ENCODE data around the gene POLQ. TPM values are rescaled to one million over a fixed set of nuclear protein-coding genes. Genes with fewer than 3 reads are reported as not detected.
"Not testable (repeated sequence)": the region's sequence is repeated elsewhere in the genome, so short reads cannot be mapped to it uniquely, and the experiment has no call there.

Gene POLQ
- total and polyA plus RNA-seq, 2 of the 4 experiments (the other 2 are of a cell fraction): 1.8 to 5.0 TPM

GRCh38 chr3:121451752-121452151 is 94.0 kb downstream of the POLQ start:
- H4K8ac ChIP-seq (ENCODE audit: low read depth in 2 of 2, low read length in 2 of 2); H3K27me3 ChIP-seq (ENCODE audit: control insufficient read depth, insufficient read depth, low read length); H3K36me3 ChIP-seq (ENCODE audit: control insufficient read depth, insufficient read depth, low read length); BruUV-seq (replicated peaks); POLR2A ChIA-PET (ENCODE audit: unreplicated experiment); ATAC-seq (ENCODE audit: low read depth); H2BK5ac ChIP-seq (ENCODE audit: low read depth, low read length, poor library complexity, severe bottlenecking); H2AK5ac ChIP-seq (ENCODE audit: low read depth, low read length); intact Hi-C loops (cut with micrococcal nuclease); H4K91ac ChIP-seq (ENCODE audit: insufficient read depth, low read depth, low read length); H3K18ac ChIP-seq (ENCODE audit: low read depth, low read length); H3K9me1 ChIP-seq (ENCODE audit: insufficient read depth, low read length); H3K9ac ChIP-seq (ENCODE audit: low read depth, low read length); dilution Hi-C loops (cut with HindIII; ENCODE audit: low sequenced_read_pairs, unreplicated experiment); H2BK120ac ChIP-seq (ENCODE audit: low read depth, low read length); H3K4me3 ChIP-seq (ENCODE audit: insufficient read depth, low read depth, low read length); H3K4ac ChIP-seq (ENCODE audit: low read depth, low read length); H4K20me1 ChIP-seq (ENCODE audit: insufficient read depth, low read length); H2AFZ ChIP-seq (replicated peaks; ENCODE audit: low read length, poor library complexity); H3K4me1 ChIP-seq (ENCODE audit: control insufficient read depth, insufficient read depth, low read length); H2AK9ac ChIP-seq (replicated peaks; ENCODE audit: low read depth, low read length, poor library complexity); in situ Hi-C loops (cut with MboI; ENCODE audit: low sequenced_read_pairs); H3K23ac ChIP-seq (ENCODE audit: low read depth, low read length); H4K5ac ChIP-seq (ENCODE audit: low read depth, low read length); H3K56ac ChIP-seq (ENCODE audit: extremely low read depth, insufficient read depth, low read length); CTCF ChIA-PET; H2BK15ac ChIP-seq (ENCODE audit: low read depth, low read length); DNase-seq; H3K14ac ChIP-seq (replicated peaks; ENCODE audit: low read depth, low read length); H3K79me1 ChIP-seq (ENCODE audit: low read depth in 1 of 2, low read length in 2 of 2); H2BK20ac ChIP-seq (ENCODE audit: low read depth, low read length); H3K27ac ChIP-seq (ENCODE audit: insufficient read depth, low read length); H3K4me2 ChIP-seq (ENCODE audit: low read depth, low read length); H3K9me3 ChIP-seq (ENCODE audit: control insufficient read depth, insufficient read depth, low read length): not testable (repeated sequence)
- whole genome bisulfite sequencing, 2 experiments (ENCODE audit: extremely low coverage in 2 of 2, insufficient read length in 1 of 2): 91% methylated on average over 4 of the region's 12 CpGs; no CpG with 5 or more reads in 1 of the 2 experiments

Data from IMR-90 (cell line).